Activated T-helper 1 cell treated with anti-CD3 and anti-CD28 coated beads, Interleukin-12 subunit alpha, Interleukin-12 subunit beta, Interleukin-2, Interleukin-4 antibody, amounts not matched to agents 30 ng/mL and 10 ng/mL and 1 ng/mL, durations not matched to agents 14 hours and 24 hours and 36 hours (primary cell): ENCODE measurements around the gene CYLC2. TPM values are rescaled to one million over a fixed set of nuclear protein-coding genes. Genes with fewer than 3 reads are reported as not detected.

Experiments used
- DNase-seq: peaks from one replicate; pipeline ENCODE4 v3.0.0; 2021; ENCODE audit warnings: low spot score
- H3K27ac Mint-ChIP-seq: one replicate; pipeline ENCODE4 v1.8.0; 2021; ENCODE audit warnings: mild to moderate bottlenecking, mixed read lengths
- H3K27me3 Mint-ChIP-seq: one replicate; pipeline ENCODE4 v1.8.0; 2022; ENCODE audit warnings: mild to moderate bottlenecking, moderate library complexity, mixed read lengths; ENCODE audit not compliant: insufficient read depth
- H3K36me3 Mint-ChIP-seq: one replicate; pipeline ENCODE4 v1.8.0; 2021; ENCODE audit warnings: low read depth, mixed read lengths
- H3K4me1 Mint-ChIP-seq: one replicate; pipeline ENCODE4 v1.8.0; 2021; ENCODE audit warnings: low read depth, mixed read lengths
- H3K4me3 Mint-ChIP-seq: one replicate; pipeline ENCODE4 v1.8.0; 2021; ENCODE audit warnings: mild to moderate bottlenecking, moderate library complexity, mixed read lengths
- H3K9me3 Mint-ChIP-seq: one replicate; pipeline ENCODE4 v1.8.0; 2021; ENCODE audit warnings: mixed read lengths
- intact Hi-C: fragments of 100-400 bp; cut with micrococcal nuclease; formaldehyde crosslinking; loops from one replicate; pipeline ENCODE4 v1.15.1; 2024
- total RNA-seq: library from RNA; stranded (reverse); gene quantifications from 2 replicates; pipeline ENCODE4 v1.2.3, GENCODE V29; 2022

The CYLC2 gene
- total RNA-seq, 1 donor from 2014 or later: not detected

- DNase-seq: no peak
- Mint-ChIP-seq H3K27me3 (no peaks in the 10 kb centered on the region), H3K9me3 (peaks cover 9% of the 10 kb centered on the region), H3K4me3 (no peak overlapping the region), H3K4me1 (no peaks in the 10 kb centered on the region), H3K36me3 (no peaks in the 10 kb centered on the region), H3K27ac (no peak overlapping the region)
- intact Hi-C loops: no loop called here
These were observed 46.8 kb downstream of the CYLC2 start for GRCh38 chr9:103041961-103042360.
